Measurements from ENCODE around the gene SGTA.

- TF ChIP-seq, protein P1, sequence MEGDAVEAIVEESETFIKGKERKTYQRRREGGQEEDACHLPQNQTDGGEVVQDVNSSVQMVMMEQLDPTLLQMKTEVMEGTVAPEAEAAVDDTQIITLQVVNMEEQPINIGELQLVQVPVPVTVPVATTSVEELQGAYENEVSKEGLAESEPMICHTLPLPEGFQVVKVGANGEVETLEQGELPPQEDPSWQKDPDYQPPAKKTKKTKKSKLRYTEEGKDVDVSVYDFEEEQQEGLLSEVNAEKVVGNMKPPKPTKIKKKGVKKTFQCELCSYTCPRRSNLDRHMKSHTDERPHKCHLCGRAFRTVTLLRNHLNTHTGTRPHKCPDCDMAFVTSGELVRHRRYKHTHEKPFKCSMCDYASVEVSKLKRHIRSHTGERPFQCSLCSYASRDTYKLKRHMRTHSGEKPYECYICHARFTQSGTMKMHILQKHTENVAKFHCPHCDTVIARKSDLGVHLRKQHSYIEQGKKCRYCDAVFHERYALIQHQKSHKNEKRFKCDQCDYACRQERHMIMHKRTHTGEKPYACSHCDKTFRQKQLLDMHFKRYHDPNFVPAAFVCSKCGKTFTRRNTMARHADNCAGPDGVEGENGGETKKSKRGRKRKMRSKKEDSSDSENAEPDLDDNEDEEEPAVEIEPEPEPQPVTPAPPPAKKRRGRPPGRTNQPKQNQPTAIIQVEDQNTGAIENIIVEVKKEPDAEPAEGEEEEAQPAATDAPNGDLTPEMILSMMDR (IDR thresholded peaks at IDR 0.05; ENCODE audit: low read length): no peak
- TF ChIP-seq EZH2 (optimal IDR thresholded peaks at IDR 0.05; ENCODE audit: low read depth, low read length): no peak
Observed at GRCh38 chr19:2823646-2824045, 40.6 kb upstream of the SGTA start.
